ENCODE data around the gene DGKG. TPM values are rescaled to one million over a fixed set of nuclear protein-coding genes. Genes with fewer than 3 reads are reported as not detected.

Gene DGKG
- total and polyA plus RNA-seq, 2 of the 8 experiments (the other 6 are each of a cell fraction or from before 2014, with no cell fraction given) = 0.30 to 0.48 TPM

- H3K9ac ChIP-seq (replicated peaks in 1 of 4; ENCODE audit: extremely low read depth in 1 of 4, low read depth in 3 of 4, low read length in 3 of 4) = no peak overlapping the region
- no peak overlapping the region for H4K8ac ChIP-seq (ENCODE audit: extremely low read depth, insufficient read depth, low read length)
- no peak overlapping the region for H4K5ac ChIP-seq (ENCODE audit: insufficient read length, low read depth, low read length)
- H4K20me1 ChIP-seq (replicated peaks in 1 of 2; ENCODE audit: control insufficient read depth in 1 of 2, insufficient read depth in 2 of 2, low read length in 2 of 2) = no peaks in the 10 kb centered on the region
- TF ChIP-seq MAFK (IDR thresholded peaks at IDR 0.05; ENCODE audit: low read depth, low read length) = no peak
- TF ChIP-seq RBBP5 (IDR thresholded peaks at IDR 0.05; ENCODE audit: borderline replicate concordance, low read depth, low read length) = no peak
- TF ChIP-seq CHD2 (IDR thresholded peaks at IDR 0.05; ENCODE audit: low read length) = no peak
- no peak for TF ChIP-seq CHD1 (IDR thresholded peaks at IDR 0.05; ENCODE audit: low read depth, low read length)
- no peak for TF ChIP-seq JUN (IDR thresholded peaks at IDR 0.05; ENCODE audit: low read depth, low read length)
- no peak for TF ChIP-seq ATF2 (IDR thresholded peaks at IDR 0.05; ENCODE audit: low read length)
- TF ChIP-seq CTCF (IDR thresholded peaks at IDR 0.05; ENCODE audit: control extremely low read depth in 1 of 3, insufficient read depth in 1 of 3, low read depth in 1 of 3, low read length in 3 of 3) = no peak
- H4K91ac ChIP-seq (replicated peaks; ENCODE audit: insufficient read length, low read length) = no peak overlapping the region
- H3K4me3 ChIP-seq (ENCODE audit: extremely low read depth in 1 of 4, insufficient read depth in 2 of 4, low read depth in 3 of 4, low read length in 4 of 4) = no peak overlapping the region
- ChIA-PET CTCF (ENCODE audit: partially characterized antibody) (interaction anchor here (0.9 to 4.8 kb wide), 6 partner anchors 8 to 339 kb away, joined by 3 to 24 read pairs (median 3); no protein-coding TSS in a partner anchor), POLR2A (ENCODE audit: partially characterized antibody) (no interaction called here)
- no peaks in the 10 kb centered on the region for H3K79me2 ChIP-seq (ENCODE audit: control insufficient read depth in 1 of 2, insufficient read depth in 2 of 2, low read length in 2 of 2)
- no peak for FAIRE-seq
- H2BK15ac ChIP-seq (ENCODE audit: low read length) = no peak overlapping the region
- H3K9me3 ChIP-seq (ENCODE audit: insufficient read depth in 2 of 2, low read depth in 1 of 2, low read length in 1 of 2) = no peaks in the 10 kb centered on the region
- no peaks in the 10 kb centered on the region for H3K23me2 ChIP-seq (ENCODE audit: low read depth, low read length)
- no peaks in the 10 kb centered on the region for H3K36me3 ChIP-seq (ENCODE audit: control insufficient read depth in 2 of 4, insufficient read depth in 4 of 4, low read length in 3 of 4)
- no peak for DNase-seq (ENCODE audit: low read depth in 1 of 2, low spot score in 2 of 2)
- H3K4ac ChIP-seq (replicated peaks; ENCODE audit: insufficient read length, low read depth, low read length) = no peak overlapping the region
- no peaks in the 10 kb centered on the region for H3K79me1 ChIP-seq (ENCODE audit: low read depth, low read length)
- no peak overlapping the region for H3K56ac ChIP-seq (replicated peaks; ENCODE audit: insufficient read length, low read depth, low read length)
- no peak overlapping the region for H3K18ac ChIP-seq (ENCODE audit: extremely low read depth, low read length)
- no peak overlapping the region for H2BK5ac ChIP-seq (ENCODE audit: low read depth, low read length)
- no peak overlapping the region for H2BK120ac ChIP-seq (replicated peaks; ENCODE audit: low read depth, low read length)
- no peak overlapping the region for H2BK12ac ChIP-seq (ENCODE audit: low read depth, low read length)
- H3K27ac ChIP-seq (ENCODE audit: low read depth, low read length) = no peak overlapping the region
- no peak overlapping the region for H3K4me2 ChIP-seq (ENCODE audit: insufficient read depth in 1 of 2, low read depth in 2 of 2, low read length in 2 of 2)
- H2BK20ac ChIP-seq (ENCODE audit: low read length) = no peak overlapping the region
- WGBS, 2 experiments (ENCODE audit: extremely low coverage in 1 of 2, insufficient coverage in 1 of 2, insufficient read length in 1 of 2, insufficient replicate concordance in 2 of 2, low coverage in 1 of 2, low lambda C conversion rate in 2 of 2, missing lambda C conversion rate in 1 of 2) = 91% methylated on average over 4 of the region's 4 CpGs; no CpG with 5 or more reads in 1 of the 2 experiments
- H3K23ac ChIP-seq (ENCODE audit: insufficient read length) = no peak overlapping the region
- no peak overlapping the region for H3K14ac ChIP-seq (ENCODE audit: insufficient read length)
- H2AK5ac ChIP-seq (ENCODE audit: low read depth, low read length) = no peak overlapping the region
- no peaks in the 10 kb centered on the region for H3K4me1 ChIP-seq (replicated peaks in 1 of 4; ENCODE audit: control insufficient read depth in 3 of 4, insufficient read depth in 4 of 4, low read length in 3 of 4)
- no peak overlapping the region for H2AFZ ChIP-seq (ENCODE audit: low read length)
- H3K27me3 ChIP-seq (replicated peaks in 1 of 4; ENCODE audit: control insufficient read depth in 3 of 4, extremely low read depth in 1 of 4, insufficient read depth in 3 of 4, low read length in 3 of 4) = peaks cover 7 to 20% (median 16%) of the 10 kb centered on the region in 4 experiments
These were observed 161.3 kb downstream of the DGKG start for GRCh38 chr3:186200726-186201125.
